Thymus (tissue), 11 donors: ENCODE data around the gene ZFP36. TPM values are rescaled to one million over a fixed set of nuclear protein-coding genes. Genes with fewer than 3 reads are reported as not detected.

ENCODE experiments used
- DNase-seq, 9 donors: peaks; one replicate each; pipeline ENCODE4 v3.0.0-alpha.2; 2013; ENCODE audit warnings: low spot score in 9 of 9, low read depth in 6 of 9, missing footprints in 1 of 9
- H3K27ac ChIP-seq, 2 donors: one replicate each; pipeline ENCODE4 v1.5.1; 2013; ENCODE audit warnings: control low read depth in 1 of 2, low read depth in 1 of 2, low read length in 1 of 2, mild to moderate bottlenecking in 1 of 2, moderate library complexity in 1 of 2
- H3K27me3 ChIP-seq, 2 donors: one replicate each; pipeline ENCODE4 v1.5.1; 2013; ENCODE audit warnings: low read length in 1 of 2; ENCODE audit not compliant: control insufficient read depth in 2 of 2, insufficient read depth in 1 of 2
- H3K36me3 ChIP-seq, 2 donors: one replicate each; pipeline ENCODE4 v1.5.1; 2013; ENCODE audit warnings: low read length in 1 of 2, mild to moderate bottlenecking in 1 of 2, moderate library complexity in 1 of 2; ENCODE audit not compliant: control insufficient read depth in 2 of 2, insufficient read depth in 2 of 2
- H3K4me1 ChIP-seq, 2 donors: one replicate each; pipeline ENCODE4 v1.5.1; 2013; ENCODE audit warnings: low read length in 2 of 2; ENCODE audit not compliant: control insufficient read depth in 2 of 2, insufficient read depth in 2 of 2
- H3K4me3 ChIP-seq, 2 donors: one replicate each; pipeline ENCODE4 v1.5.1; 2013; ENCODE audit warnings: low read length in 2 of 2, control low read depth in 1 of 2, mild to moderate bottlenecking in 1 of 2
- H3K9me3 ChIP-seq, 2 donors: one replicate each; pipeline ENCODE4 v1.5.1; 2013; ENCODE audit warnings: low read length in 1 of 2, mild to moderate bottlenecking in 1 of 2; ENCODE audit not compliant: control insufficient read depth in 2 of 2, insufficient read depth in 1 of 2
- WGBS: extraction: QIAGEN DNeasy Blood & Tissue Kit; methylation state at CpG from one replicate; pipeline ENCODE4 v1.1.7; 2013; 5-methylcytosine and 5-hydroxymethylcytosine counted together
- polyA plus RNA-seq: library from polyadenylated mRNA; stranded (reverse); fragments of 200-250 nt; gene quantifications from one replicate; pipeline ENCODE4 v1.2.3, GENCODE V29; 2013
- total RNA-seq: library from RNA; stranded (reverse); fragments of 120-200 nt; gene quantifications from one replicate; pipeline ENCODE4 v1.2.4, GENCODE V29; 2013
- donor health status: healthy.

ZFP36 gene
- total and polyA plus RNA-seq, 2 donors = 15.8 to 250 TPM

DNA sequence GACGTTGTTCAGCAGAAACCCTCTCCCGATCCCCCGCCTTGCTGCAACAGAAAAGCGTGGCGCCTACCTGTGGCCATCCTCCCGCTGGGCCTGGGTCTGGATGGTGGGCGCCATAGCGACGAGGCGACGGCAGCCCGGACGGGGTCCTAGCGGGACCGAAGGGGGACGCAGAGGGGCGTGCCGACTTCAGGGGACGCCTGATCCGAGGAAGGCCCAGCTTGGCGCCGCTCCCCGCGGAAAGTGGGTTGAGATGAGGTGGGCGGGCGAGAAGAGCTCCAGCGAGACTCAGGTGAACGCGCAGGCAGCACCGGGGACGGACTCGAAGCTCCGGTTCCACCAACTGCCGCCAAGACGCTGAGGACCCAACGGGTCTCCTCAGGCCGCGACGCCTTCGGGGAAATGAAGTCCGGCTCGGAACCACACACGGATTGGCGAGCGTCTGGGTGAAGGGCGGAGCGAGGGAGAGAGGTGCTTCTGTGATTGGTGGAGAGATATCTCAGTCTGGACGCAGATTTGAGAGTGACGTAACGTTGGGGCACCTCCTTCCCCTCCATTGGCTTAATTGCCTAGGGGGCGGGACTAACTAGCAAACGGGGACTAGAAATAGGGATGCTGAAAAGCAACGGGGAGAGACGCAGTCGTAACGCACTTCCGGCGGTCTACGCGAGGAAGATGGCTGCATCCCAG is 15.8 kb upstream of the ZFP36 start, which contains the start of the genes MED29 and PAF1:
Gene MED29, plus strand, starts transcription at position 628 of the 687 bp plus-strand sequence. Its CDS starts 45 bp downstream, at position 673.
Gene PAF1, minus strand, starts transcription at position 356 of the 687 bp plus-strand sequence. Its CDS starts 242 bp downstream, at position 114.
- H3K4me1 ChIP-seq = peaks cover 18 to 23% of the 10 kb centered on the region in 2 donors
- peaks cover 56% of the 10 kb centered on the region in 2 donors for H3K36me3 ChIP-seq
- H3K27me3 ChIP-seq = no peaks in the 10 kb centered on the region
- no peaks in the 10 kb centered on the region for H3K9me3 ChIP-seq
- under 1% methylated on average over 60 of the region's 60 CpGs for WGBS
- peak; percentile 97 to 100 (median 99) for DNase-seq
- peak within 1 kb of the TSS; percentile 99 for H3K27ac ChIP-seq
- peak within 1 kb of the TSS; percentile 75 to 85 for H3K4me3 ChIP-seq

DNA sequence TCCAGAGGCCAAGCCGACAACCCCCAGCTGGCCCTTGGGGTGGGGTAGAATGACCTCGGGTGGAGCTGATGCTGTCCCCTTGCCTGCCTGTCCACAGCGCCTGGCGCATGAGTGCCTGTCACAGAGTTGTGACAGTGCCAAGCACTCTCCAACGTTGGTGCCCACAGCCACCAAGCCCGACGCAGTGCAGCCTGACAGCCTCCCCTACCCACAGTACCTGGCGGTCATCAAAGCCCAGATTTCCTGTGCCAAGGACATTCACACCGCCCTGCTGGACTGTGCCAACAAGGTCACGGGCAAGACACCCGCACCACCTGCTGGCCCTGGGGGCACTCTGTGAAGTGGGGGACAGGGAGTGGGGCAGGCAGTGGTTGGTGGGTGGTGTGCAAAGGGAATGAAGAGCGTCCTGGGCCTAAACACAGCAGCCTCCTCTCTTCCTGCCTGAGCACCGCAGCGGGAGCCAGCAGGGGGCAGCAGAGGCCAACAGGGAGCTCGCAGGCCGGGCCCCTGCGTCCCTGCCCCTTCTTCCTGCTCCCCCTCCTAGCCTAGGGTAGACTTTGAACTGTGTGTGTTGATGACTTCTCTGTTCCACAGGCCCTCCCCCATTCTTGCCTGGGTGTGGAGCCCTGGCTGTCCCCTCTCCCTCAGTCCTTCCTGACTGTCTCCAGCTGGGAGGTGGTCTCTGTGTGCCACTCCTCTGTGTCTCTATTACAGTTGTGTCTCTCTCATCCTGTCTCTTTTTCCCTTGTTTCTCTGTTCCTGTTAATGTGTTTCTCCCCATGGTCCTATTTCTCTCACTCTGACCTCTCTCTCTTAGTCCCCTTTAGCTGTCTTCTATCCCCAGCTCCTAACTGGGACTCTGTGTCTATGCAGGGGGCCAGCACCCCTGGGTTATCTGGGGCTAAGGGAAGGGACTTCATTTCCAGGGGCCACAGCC is 9.0 kb upstream of the ZFP36 start:
- H3K4me1 ChIP-seq = peaks cover 33 to 52% of the 10 kb centered on the region in 2 donors

DNA sequence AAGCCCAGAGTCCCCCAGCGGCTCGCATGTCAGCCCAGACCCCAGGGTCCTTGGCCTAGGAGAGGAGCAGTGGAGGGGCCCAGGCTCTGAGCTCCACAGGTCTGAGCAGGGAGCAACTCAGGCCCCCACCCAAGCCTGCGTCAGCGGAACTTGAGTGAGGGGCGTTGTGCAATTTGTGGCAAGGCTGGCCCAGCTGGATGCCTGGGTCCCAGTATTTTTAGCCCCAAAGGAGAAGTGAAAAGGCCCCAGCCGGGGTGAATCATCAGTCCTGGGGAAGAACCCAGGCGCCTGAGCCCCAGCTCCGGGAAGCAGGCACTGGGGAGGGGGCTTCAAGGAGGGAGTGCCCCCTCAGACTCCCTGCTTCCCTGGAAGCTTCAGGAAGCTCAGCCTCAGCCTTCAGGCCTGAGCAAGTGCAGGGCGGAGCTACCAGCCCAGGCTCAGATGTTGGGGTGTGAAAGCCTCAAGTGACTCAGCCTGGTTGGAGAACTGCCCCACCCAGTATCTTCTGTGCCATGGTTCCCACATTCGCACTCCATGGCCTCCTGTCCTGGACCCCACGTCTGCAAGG is 8.3 kb upstream of the ZFP36 start:
- 91% methylated on average over 11 of the region's 11 CpGs for WGBS
- peak in 1 of 9 donors; percentile 28 for DNase-seq

More for the DNA sequence above, 9.0 kb upstream of the ZFP36 start:
- Histone ChIP-seq H3K4me3 (peak overlapping the region in 1 of 2 donors; percentile 3), H3K9me3 (peaks cover 0 to 7% of the 10 kb centered on the region in 2 donors), H3K27ac (peak overlapping the region; percentile 88 to 91), H3K27me3 (no peaks in the 10 kb centered on the region), H3K36me3 (peaks cover 36 to 38% of the 10 kb centered on the region in 2 donors)
- 45% methylated on average over 17 of the region's 17 CpGs for WGBS
- peak; percentile 79 to 97 (median 90) for DNase-seq

DNA sequence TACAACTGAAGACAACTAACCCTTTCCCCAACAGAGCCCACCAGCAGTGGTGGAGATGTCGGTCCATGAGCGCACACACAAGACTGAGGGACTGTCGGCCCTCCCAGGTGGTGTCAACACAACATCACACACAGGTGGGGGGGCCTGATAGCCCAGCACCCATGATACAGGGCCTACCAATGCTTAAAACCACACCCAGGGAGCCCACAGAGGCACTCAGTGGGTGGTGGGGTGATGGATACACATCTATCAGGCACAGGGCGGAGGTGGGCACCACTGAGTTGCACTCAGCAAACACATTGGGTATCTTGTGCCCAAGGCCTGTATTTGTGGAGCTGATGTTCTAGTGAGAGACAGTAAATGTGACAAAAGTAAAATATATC is 7.0 kb upstream of the ZFP36 start:
- H3K27ac ChIP-seq = peak overlapping the region in 1 of 2 donors; percentile 46
- peaks cover 0 to 7% of the 10 kb centered on the region in 2 donors for H3K9me3 ChIP-seq
- no peak overlapping the region for H3K4me3 ChIP-seq
- 96% methylated on average over 4 of the region's 4 CpGs for WGBS
- H3K27me3 ChIP-seq = no peaks in the 10 kb centered on the region
- peaks cover 46 to 66% of the 10 kb centered on the region in 2 donors for H3K4me1 ChIP-seq
- no peak for DNase-seq
- H3K36me3 ChIP-seq = peaks cover 25 to 27% of the 10 kb centered on the region in 2 donors

More for the DNA sequence above, 8.3 kb upstream of the ZFP36 start:
- Histone ChIP-seq H3K9me3 (peaks cover 0 to 7% of the 10 kb centered on the region in 2 donors), H3K27ac (peak overlapping the region; percentile 88 to 91), H3K27me3 (no peaks in the 10 kb centered on the region), H3K4me3 (peak overlapping the region in 1 of 2 donors; percentile 3), H3K36me3 (peaks cover 34 to 36% of the 10 kb centered on the region in 2 donors), H3K4me1 (peaks cover 38 to 57% of the 10 kb centered on the region in 2 donors)

DNA sequence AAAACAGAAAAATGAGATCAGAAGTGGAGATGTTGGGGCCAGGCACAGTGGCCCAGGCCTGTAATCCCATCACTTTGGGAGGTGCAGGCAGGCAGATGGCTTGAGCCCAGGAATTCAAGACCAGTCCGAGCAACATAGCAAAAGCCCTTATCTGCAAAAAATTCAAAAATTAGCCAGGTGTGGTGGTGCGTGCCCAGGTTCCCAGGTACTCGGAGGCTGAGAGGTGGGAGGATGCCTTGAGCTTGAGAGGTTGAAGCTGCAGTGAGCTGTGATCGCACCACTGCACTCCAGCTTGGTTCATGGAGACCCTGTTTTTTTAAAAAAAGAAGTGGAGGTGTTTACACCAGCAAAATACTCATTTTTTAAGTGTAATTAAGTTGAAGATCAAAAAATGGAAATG is 6.6 kb upstream of the ZFP36 start:
- no peaks in the 10 kb centered on the region for H3K27me3 ChIP-seq
- no peak overlapping the region for H3K4me3 ChIP-seq

DNA sequence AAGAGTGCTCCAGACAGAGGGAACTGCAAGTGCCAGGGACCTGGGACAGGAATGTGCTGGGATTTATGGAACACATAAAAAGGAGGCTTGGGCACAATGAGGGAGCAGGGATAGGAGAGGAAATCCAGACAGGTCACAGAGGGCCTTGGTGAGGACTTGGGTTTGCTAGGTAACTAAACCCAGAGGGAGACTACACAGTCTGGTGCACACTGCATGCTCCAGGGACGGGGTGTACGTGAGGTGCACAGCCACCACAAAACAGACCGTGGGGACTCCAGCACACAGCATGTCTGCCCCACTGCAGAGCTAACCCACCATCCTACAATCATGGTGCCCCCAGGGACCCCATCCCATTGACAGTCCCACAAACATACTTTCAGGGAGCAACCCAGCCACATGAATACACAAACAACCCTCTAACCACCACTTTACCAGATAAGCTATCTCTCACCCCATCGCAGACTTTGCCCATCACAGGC is 5.5 kb upstream of the ZFP36 start:
- Histone ChIP-seq H3K4me3 (peak overlapping the region in 1 of 2 donors; percentile 1), H3K27me3 (no peaks in the 10 kb centered on the region), H3K27ac (peak overlapping the region; percentile 94 to 96), H3K36me3 (peaks cover 13 to 17% of the 10 kb centered on the region in 2 donors), H3K4me1 (peaks cover 54 to 80% of the 10 kb centered on the region in 2 donors), H3K9me3 (peaks cover 0 to 7% of the 10 kb centered on the region in 2 donors)
- 60% methylated on average over 4 of the region's 4 CpGs for WGBS
- no peak for DNase-seq

More for the DNA sequence above, 6.6 kb upstream of the ZFP36 start:
- DNase-seq = no peak
- Histone ChIP-seq H3K36me3 (peaks cover 21 to 23% of the 10 kb centered on the region in 2 donors), H3K27ac (peak overlapping the region in 1 of 2 donors; percentile 8), H3K4me1 (peaks cover 46 to 69% of the 10 kb centered on the region in 2 donors), H3K9me3 (peaks cover 0 to 7% of the 10 kb centered on the region in 2 donors)
- 94% methylated on average over 4 of the region's 4 CpGs for WGBS

DNA sequence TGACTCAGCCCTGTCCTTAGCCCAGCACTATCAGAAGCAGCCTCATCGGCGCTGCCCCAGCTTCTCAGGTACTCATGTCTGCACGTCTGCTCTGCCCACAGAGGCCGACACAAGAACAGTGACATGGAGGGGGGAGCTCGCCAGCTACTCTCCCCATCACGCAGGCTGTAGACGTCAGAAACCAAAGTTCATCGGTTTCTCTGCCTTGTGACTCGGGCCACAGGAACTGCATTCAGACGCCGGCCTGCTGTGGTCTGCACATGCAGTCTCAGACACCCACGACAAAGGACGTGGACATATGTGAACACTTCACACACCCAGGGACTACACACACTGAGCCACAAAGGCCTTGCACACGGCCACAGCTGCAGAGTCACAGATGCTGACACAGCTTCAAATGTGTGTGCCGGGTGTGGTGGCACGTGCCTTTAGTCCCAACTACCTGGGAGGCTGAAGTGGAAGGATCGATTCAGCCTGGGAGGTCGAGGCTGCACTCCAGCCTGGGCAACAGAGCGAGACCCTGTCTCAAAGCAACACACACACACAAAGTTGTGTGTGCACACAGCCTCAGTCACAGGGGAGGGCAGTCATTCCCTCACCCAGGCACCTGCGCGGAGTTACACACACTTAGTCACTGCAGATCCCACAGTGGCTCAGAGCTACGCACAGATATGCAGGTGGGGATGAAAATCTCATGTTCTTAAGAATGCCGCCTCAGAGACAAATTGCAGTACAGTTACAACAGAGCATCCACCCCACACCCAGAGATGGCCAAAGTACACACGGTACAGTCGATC is 4.9 kb upstream of the ZFP36 start:
- 47% methylated on average over 25 of the region's 25 CpGs for WGBS
- H3K4me3 ChIP-seq = peak overlapping the region; percentile 49 to 58
- DNase-seq = peak in 4 of 9 donors; percentile 59 to 85 (median 64)

More for the DNA sequence above, 4.9 kb upstream of the ZFP36 start:
- Histone ChIP-seq H3K36me3 (peaks cover 12 to 15% of the 10 kb centered on the region in 2 donors), H3K27me3 (peaks cover 0 to under 1% of the 10 kb centered on the region in 2 donors), H3K27ac (peak overlapping the region; percentile 94 to 96), H3K4me1 (peaks cover 54 to 80% of the 10 kb centered on the region in 2 donors), H3K9me3 (peaks cover 0 to 7% of the 10 kb centered on the region in 2 donors)
